SK-N-SH (cell line): ENCODE results near the gene CAMTA2. TPM values are rescaled to one million over a fixed set of nuclear protein-coding genes. Genes with fewer than 3 reads are reported as not detected.

Source experiments
- CTCF ChIA-PET: fragments of 300-600, 350-600 bp; formaldehyde crosslinking; extraction: SDS; loops from one replicate; lab custom pipeline; 2021; lab: Yijun Ruan, JAX
- POLR2A ChIA-PET: fragments of 350-600 bp; sonication (Branson Sonifier 250); formaldehyde crosslinking; extraction: SDS; loops from one replicate; lab custom pipeline; 2020; ENCODE audit warnings: antibody characterized with exemption, inconsistent platforms; lab: Yijun Ruan, JAX
- DNase-seq: peaks from one replicate; pipeline ENCODE4 v3.0.0; 2012
- H2AFZ ChIP-seq: fragments of 200-600 bp; sonication (generic); 2 replicates; pipeline ENCODE4 v1.8.1; 2016; ENCODE audit warnings: antibody characterized with exemption, mild to moderate bottlenecking, low read depth
- H3F3A ChIP-seq: fragments of 200-600 bp; sonication (generic); replicated peaks from 2 replicates; pipeline ENCODE3; 2016; ENCODE audit warnings: antibody characterized with exemption, mild to moderate bottlenecking; ENCODE audit not compliant: insufficient read depth
- H3K27ac ChIP-seq, 2 experiments: fragments of 200-500 bp in 1 of 2; fragments of 200-600 bp in 1 of 2; sonication (Bioruptor generic) in 1 of 2; sonication (generic), shearing (Covaris generic) in 1 of 2; 2 replicates each; pipeline versions ENCODE4 v1.5.1 to v1.6.1; 2014 to 2016; ENCODE audit warnings: low read depth in 2 of 2, inconsistent platforms in 1 of 2, low read length in 1 of 2, mild to moderate bottlenecking in 1 of 2, mixed read lengths in 1 of 2
- H3K27me3 ChIP-seq: fragments of 200-600 bp; sonication (generic), shearing (Covaris generic); 2 replicates; pipeline ENCODE4 v1.6.1; 2016; ENCODE audit warnings: mixed run types; ENCODE audit not compliant: insufficient read depth
- H3K36me3 ChIP-seq, 2 experiments: fragments of 200-500 bp in 1 of 2; fragments of 200-600 bp in 1 of 2; sonication (Bioruptor generic) in 1 of 2; sonication (generic) in 1 of 2; replicated peaks in 1 of 2; 2 replicates each; pipeline versions ENCODE3 to v1.5.1; 2014 to 2016; ENCODE audit warnings: low read length in 1 of 2, mild to moderate bottlenecking in 1 of 2; ENCODE audit not compliant: insufficient read depth in 2 of 2, control insufficient read depth in 1 of 2
- H3K4me1 ChIP-seq, 2 experiments: fragments of 200-500 bp in 1 of 2; fragments of 200-600 bp in 1 of 2; sonication (Bioruptor generic) in 1 of 2; sonication (generic), shearing (Covaris generic) in 1 of 2; 2 replicates each; pipeline versions ENCODE4 v1.5.1 to v1.6.1; 2014 to 2016; ENCODE audit warnings: low read depth in 1 of 2, low read length in 1 of 2, mixed run types in 1 of 2; ENCODE audit not compliant: insufficient read depth in 2 of 2, control insufficient read depth in 1 of 2
- H3K4me2 ChIP-seq: fragments of 200-600 bp; sonication (generic), shearing (Covaris generic); 2 replicates; pipeline ENCODE4 v1.6.1; 2017; ENCODE audit warnings: mixed run types
- H3K4me3 ChIP-seq, 2 experiments: fragments of 200-500 bp in 1 of 2; fragments of 200-600 bp in 1 of 2; sonication (Bioruptor generic) in 1 of 2; sonication (generic), shearing (Covaris generic) in 1 of 2; 2 replicates each; pipeline versions ENCODE4 v1.5.1 to v1.8.1; 2014 to 2016; ENCODE audit warnings: low read depth in 2 of 2, inconsistent platforms in 1 of 2, low read length in 1 of 2, mild to moderate bottlenecking in 1 of 2, mixed read lengths in 1 of 2, moderate library complexity in 1 of 2
- H3K79me2 ChIP-seq: fragments of 200-600 bp; sonication (generic); 2 replicates; pipeline ENCODE4 v1.8.1; 2017; ENCODE audit warnings: mild to moderate bottlenecking; ENCODE audit not compliant: insufficient read depth
- H3K9ac ChIP-seq: fragments of 200-600 bp; sonication (generic); 2 replicates; pipeline ENCODE4 v1.6.1; 2017; ENCODE audit warnings: mixed run types
- H3K9me2 ChIP-seq: fragments of 200-600 bp; sonication (generic); 2 replicates; pipeline ENCODE4 v1.6.1; 2017; ENCODE audit warnings: mixed run types
- H3K9me3 ChIP-seq: fragments of 200-600 bp; sonication (generic); 2 replicates; pipeline ENCODE4 v1.6.1; 2017; ENCODE audit warnings: mixed run types, mild to moderate bottlenecking, moderate library complexity
- H4K20me1 ChIP-seq: fragments of 200-600 bp; sonication (generic); 2 replicates; pipeline ENCODE4 v1.6.1; 2017; ENCODE audit warnings: mild to moderate bottlenecking, mixed run types; ENCODE audit not compliant: insufficient read depth
- CTCF ChIP-seq: fragments of 200-600 bp; sonication (generic); IDR thresholded peaks from 2 replicates; pipeline ENCODE4 v1.6.1; 2017; ENCODE audit warnings: antibody characterized with exemption, mild to moderate bottlenecking, moderate library complexity
- ELF1 ChIP-seq: IDR thresholded peaks from 2 replicates; pipeline ENCODE4 v1.4.0; 2012
- EP300 ChIP-seq, 2 experiments: IDR thresholded peaks; 2 replicates each; pipeline versions ENCODE4 v1.4.0 to v1.6.1; 2012; ENCODE audit warnings: borderline replicate concordance in 1 of 2, low read depth in 1 of 2, low read length in 1 of 2
- FOSL2 ChIP-seq: IDR thresholded peaks from 2 replicates; pipeline ENCODE4 v1.4.0; 2012; ENCODE audit warnings: low read depth, mild to moderate bottlenecking, moderate library complexity, borderline replicate concordance
- FOXJ3 ChIP-seq: sonication (generic); formaldehyde crosslinking; IDR thresholded peaks from 2 replicates; pipeline ENCODE4 v1.5.1; 2020; ENCODE audit warnings: mild to moderate bottlenecking, missing genetic modification reagents
- GABPA ChIP-seq: IDR thresholded peaks from 2 replicates; pipeline ENCODE4 v1.4.0; 2012; ENCODE audit warnings: low read depth, mild to moderate bottlenecking
- IRF3 ChIP-seq: fragments of 150-350 bp; IDR thresholded peaks from 2 replicates; pipeline ENCODE4 v1.6.1; 2016; ENCODE audit warnings: mild to moderate bottlenecking, low read depth, low read length
- JUND ChIP-seq: IDR thresholded peaks from 2 replicates; pipeline ENCODE4 v1.4.0; 2012
- MAX ChIP-seq: IDR thresholded peaks from 2 replicates; pipeline ENCODE4 v1.4.0; 2012; ENCODE audit warnings: low read depth
- MXI1 ChIP-seq: IDR thresholded peaks from 2 replicates; pipeline ENCODE4 v1.6.1; 2012; ENCODE audit warnings: mild to moderate bottlenecking, low read depth, low read length, improper control_type of control experiment
- NRF1 ChIP-seq: IDR thresholded peaks from 2 replicates; pipeline ENCODE4 v1.6.1; 2012; ENCODE audit warnings: low read depth, mild to moderate bottlenecking, low read length
- POLR2AphosphoS5 ChIP-seq: IDR thresholded peaks from 2 replicates; pipeline ENCODE4 v1.6.1; 2012; ENCODE audit warnings: low read depth, low read length
- RAD21 ChIP-seq: IDR thresholded peaks from 2 replicates; pipeline ENCODE4 v1.6.1; 2012; ENCODE audit warnings: mild to moderate bottlenecking, low read length
- RXRA ChIP-seq: IDR thresholded peaks from 2 replicates; pipeline ENCODE4 v1.4.0; 2012; ENCODE audit warnings: low read depth, mild to moderate bottlenecking, borderline replicate concordance
- SMC3 ChIP-seq: IDR thresholded peaks from 2 replicates; pipeline ENCODE4 v1.6.1; 2012; ENCODE audit warnings: low read depth, low read length, improper control_type of control experiment
- TAF1 ChIP-seq: IDR thresholded peaks from 2 replicates; pipeline ENCODE4 v1.6.1; 2012; ENCODE audit warnings: low read depth, mild to moderate bottlenecking, low read length, moderate library complexity, borderline replicate concordance
- TEAD4 ChIP-seq: IDR thresholded peaks from 2 replicates; pipeline ENCODE4 v1.4.0; 2012; ENCODE audit warnings: mild to moderate bottlenecking, borderline replicate concordance; ENCODE audit not compliant: insufficient read depth
- USF2 ChIP-seq: fragments of 150-350 bp; IDR thresholded peaks from 2 replicates; pipeline ENCODE4 v1.6.1; 2017; ENCODE audit warnings: antibody characterized with exemption, low read length, low read depth, borderline replicate concordance
- YY1 ChIP-seq: IDR thresholded peaks from 2 replicates; pipeline ENCODE4 v1.4.0; 2012; ENCODE audit warnings: low read depth, mild to moderate bottlenecking
- WGBS: methylation state at CpG from one replicate; pipeline ENCODE4 v1.1.6; 2017; ENCODE audit warnings: low lambda C conversion rate; 5-methylcytosine and 5-hydroxymethylcytosine counted together
- polyA plus RNA-seq, 3 experiments: library from polyadenylated mRNA; depleted of rRNA; stranded (reverse); fragments of >200 nt; gene quantifications; 2 replicates each; pipeline ENCODE4 v1.2.3, GENCODE V29; 2012

CAMTA2 gene
- polyA plus RNA-seq, 1 of the 3 experiments (the other 2 are of a cell fraction) = 27.0 TPM

GRCh38 chr17:4947010-4947410 is 40.5 kb downstream of the CAMTA2 start (continued):
- TF ChIP-seq IRF3 (no peak), FOSL2 (no peak), CTCF (no peak)

- POLR2A ChIA-PET = interaction anchor here (0.6 to 4.3 kb wide), 3 partner anchors 17 to 24 kb away, joined by 3 to 32 read pairs (median 3); partner anchors contain the start of gene SPAG7
- TF ChIP-seq TAF1 (no peak), RAD21 (no peak), FOXJ3 (CRISPR knock-in tag) (no peak), POLR2AphosphoS5 (0 out of 2 replicates have a peak, but pooled peaks have one; percentile 6)
- Histone ChIP-seq H3K9me3 (no peaks in the 10 kb centered on the region), H3K27ac (peak overlapping the region; percentile 97 to 100), H3K4me3 (peak overlapping the region; percentile 79 to 99), H3F3A (peaks cover 74% of the 10 kb centered on the region), H3K27me3 (no peaks in the 10 kb centered on the region), H3K4me2 (peak overlapping the region; percentile 98), H3K9ac (peak overlapping the region; percentile 99), H3K36me3 (peaks cover 37 to 40% of the 10 kb centered on the region in 2 experiments), H4K20me1 (peaks cover 45% of the 10 kb centered on the region), H3K4me1 (peaks cover 25 to 37% of the 10 kb centered on the region in 2 experiments), H2AFZ (no peak overlapping the region), H3K79me2 (peaks cover 82% of the 10 kb centered on the region), H3K9me2 (no peaks in the 10 kb centered on the region)
- CTCF ChIA-PET = interaction anchor here (1.1 to 1.5 kb wide), 3 partner anchors 12 to 55 kb away, joined by 3 to 4 read pairs (median 3); partner anchors contain the start of gene SPAG7
- DNase-seq = no peak
- WGBS = 12% methylated on average over 14 of the region's 16 CpGs
These were observed 41.0 kb downstream of the CAMTA2 start for GRCh38 chr17:4946312-4946976.

GRCh38 chr17:4945944-4946280 is 41.6 kb downstream of the CAMTA2 start:
- Histone ChIP-seq H3K9me2 (no peaks in the 10 kb centered on the region), H3K4me1 (peaks cover 23 to 37% of the 10 kb centered on the region in 2 experiments), H3K9ac (peak overlapping the region; percentile 99), H3K27me3 (no peaks in the 10 kb centered on the region), H3K4me3 (peak overlapping the region; percentile 79 to 99), H3K4me2 (peak overlapping the region; percentile 98), H3F3A (peaks cover 75% of the 10 kb centered on the region), H3K79me2 (peaks cover 82% of the 10 kb centered on the region), H4K20me1 (peaks cover 45% of the 10 kb centered on the region), H2AFZ (no peak overlapping the region), H3K9me3 (no peaks in the 10 kb centered on the region), H3K36me3 (peaks cover 37 to 40% of the 10 kb centered on the region in 2 experiments), H3K27ac (peak overlapping the region; percentile 63 to 97)
- DNase-seq = no peak
- CTCF ChIA-PET = interaction anchor here (0.5 to 1.5 kb wide), 3 partner anchors 12 to 29 kb away, joined by 3 to 4 read pairs (median 3); partner anchors contain the start of gene SPAG7
- POLR2A ChIA-PET = interaction anchor here (0.6 to 4.3 kb wide), 3 partner anchors 17 to 24 kb away, joined by 3 to 32 read pairs (median 3); partner anchors contain the start of gene SPAG7
- 8% methylated on average over 3 of the region's 4 CpGs for WGBS
- TF ChIP-seq TAF1 = no peak
- no peak for TF ChIP-seq ELF1
- TF ChIP-seq IRF3 = no peak
- TF ChIP-seq FOXJ3 (CRISPR knock-in tag) = no peak
- no peak; the same call in 1 of the 2 replicates for TF ChIP-seq POLR2AphosphoS5
- no peak for TF ChIP-seq USF2
- no peak for TF ChIP-seq SMC3
- no peak for TF ChIP-seq RXRA
- no peak for TF ChIP-seq JUND
- no peak for TF ChIP-seq NRF1
- TF ChIP-seq YY1 = no peak
- TF ChIP-seq EP300 (IDR thresholded peaks at IDR 0.05; ENCODE audit: borderline replicate concordance in 1 of 2, low read depth in 1 of 2, low read length in 1 of 2) = no peak
- no peak for TF ChIP-seq MXI1
- TF ChIP-seq RAD21 = no peak
- no peak for TF ChIP-seq GABPA
- no peak for TF ChIP-seq MAX
- no peak for TF ChIP-seq TEAD4
